Measurements from ENCODE around the gene CSTPP1. TPM values are rescaled to one million over a fixed set of nuclear protein-coding genes. Genes with fewer than 3 reads are reported as not detected.

The CSTPP1 gene
- 27.3 TPM for polyA plus RNA-seq (2012; ENCODE audit: insufficient read depth, insufficient read length, low read depth)

- H3K36me3 ChIP-seq = no peaks in the 10 kb centered on the region
- H3K9me3 ChIP-seq = no peaks in the 10 kb centered on the region
- no peaks in the 10 kb centered on the region for H3K4me1 ChIP-seq
- H3K27me3 ChIP-seq = no peaks in the 10 kb centered on the region
- peak within 1 kb of the TSS; percentile 69 for H3K4me3 ChIP-seq (ENCODE audit: low read depth, low read length)
- DNase-seq = peak; percentile 89
- TF ChIP-seq, protein P1, sequence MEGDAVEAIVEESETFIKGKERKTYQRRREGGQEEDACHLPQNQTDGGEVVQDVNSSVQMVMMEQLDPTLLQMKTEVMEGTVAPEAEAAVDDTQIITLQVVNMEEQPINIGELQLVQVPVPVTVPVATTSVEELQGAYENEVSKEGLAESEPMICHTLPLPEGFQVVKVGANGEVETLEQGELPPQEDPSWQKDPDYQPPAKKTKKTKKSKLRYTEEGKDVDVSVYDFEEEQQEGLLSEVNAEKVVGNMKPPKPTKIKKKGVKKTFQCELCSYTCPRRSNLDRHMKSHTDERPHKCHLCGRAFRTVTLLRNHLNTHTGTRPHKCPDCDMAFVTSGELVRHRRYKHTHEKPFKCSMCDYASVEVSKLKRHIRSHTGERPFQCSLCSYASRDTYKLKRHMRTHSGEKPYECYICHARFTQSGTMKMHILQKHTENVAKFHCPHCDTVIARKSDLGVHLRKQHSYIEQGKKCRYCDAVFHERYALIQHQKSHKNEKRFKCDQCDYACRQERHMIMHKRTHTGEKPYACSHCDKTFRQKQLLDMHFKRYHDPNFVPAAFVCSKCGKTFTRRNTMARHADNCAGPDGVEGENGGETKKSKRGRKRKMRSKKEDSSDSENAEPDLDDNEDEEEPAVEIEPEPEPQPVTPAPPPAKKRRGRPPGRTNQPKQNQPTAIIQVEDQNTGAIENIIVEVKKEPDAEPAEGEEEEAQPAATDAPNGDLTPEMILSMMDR (IDR thresholded peaks at IDR 0.05; ENCODE audit: low read depth, low read length) = no peak
Measured at GRCh38 chr11:46936138-46937110, at the start of gene CSTPP1. TSS of gene CSTPP1 (plus strand) at chr11:46936761. CDS start at chr11:46936806, 45 bp downstream.

DNA sequence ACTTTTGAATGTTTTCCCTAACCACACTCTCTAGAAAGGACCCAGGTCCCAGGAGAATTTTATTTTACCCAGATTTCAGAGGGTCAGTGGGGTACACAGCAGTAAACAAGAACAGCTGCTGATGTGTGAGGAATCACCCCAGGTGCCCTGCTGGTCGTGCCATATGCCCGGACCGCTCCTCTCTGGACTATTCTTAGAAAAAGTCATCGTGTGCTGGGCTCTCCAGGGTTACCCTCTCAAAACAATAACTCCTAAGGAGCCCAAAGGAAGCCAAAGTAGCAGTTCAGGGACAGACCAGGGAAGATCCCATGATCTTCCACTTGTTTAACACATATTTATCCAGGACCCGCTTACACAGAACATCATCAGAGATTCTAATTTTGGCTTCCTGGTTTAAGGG, 47.9 kb upstream of the CSTPP1 start:
- no peaks in the 10 kb centered on the region for H3K4me1 ChIP-seq
- no peaks in the 10 kb centered on the region for H3K9me3 ChIP-seq
- no peak overlapping the region for H3K4me3 ChIP-seq (ENCODE audit: low read depth, low read length)
- DNase-seq = no peak
- H3K27me3 ChIP-seq = no peaks in the 10 kb centered on the region
- H3K36me3 ChIP-seq = no peaks in the 10 kb centered on the region
- TF ChIP-seq, protein P1 (IDR thresholded peaks at IDR 0.05; ENCODE audit: low read depth, low read length) = no peak

- DNase-seq = no peak
- TF ChIP-seq, protein P1 (IDR thresholded peaks at IDR 0.05; ENCODE audit: low read depth, low read length) = no peak
- Histone ChIP-seq H3K4me1 (no peaks in the 10 kb centered on the region), H3K27me3 (no peaks in the 10 kb centered on the region), H3K36me3 (no peaks in the 10 kb centered on the region), H3K9me3 (no peaks in the 10 kb centered on the region), H3K4me3 (ENCODE audit: low read depth, low read length) (no peak overlapping the region)
Measured at GRCh38 chr11:46889251-46889650, 47.3 kb upstream of the CSTPP1 start.

DNA sequence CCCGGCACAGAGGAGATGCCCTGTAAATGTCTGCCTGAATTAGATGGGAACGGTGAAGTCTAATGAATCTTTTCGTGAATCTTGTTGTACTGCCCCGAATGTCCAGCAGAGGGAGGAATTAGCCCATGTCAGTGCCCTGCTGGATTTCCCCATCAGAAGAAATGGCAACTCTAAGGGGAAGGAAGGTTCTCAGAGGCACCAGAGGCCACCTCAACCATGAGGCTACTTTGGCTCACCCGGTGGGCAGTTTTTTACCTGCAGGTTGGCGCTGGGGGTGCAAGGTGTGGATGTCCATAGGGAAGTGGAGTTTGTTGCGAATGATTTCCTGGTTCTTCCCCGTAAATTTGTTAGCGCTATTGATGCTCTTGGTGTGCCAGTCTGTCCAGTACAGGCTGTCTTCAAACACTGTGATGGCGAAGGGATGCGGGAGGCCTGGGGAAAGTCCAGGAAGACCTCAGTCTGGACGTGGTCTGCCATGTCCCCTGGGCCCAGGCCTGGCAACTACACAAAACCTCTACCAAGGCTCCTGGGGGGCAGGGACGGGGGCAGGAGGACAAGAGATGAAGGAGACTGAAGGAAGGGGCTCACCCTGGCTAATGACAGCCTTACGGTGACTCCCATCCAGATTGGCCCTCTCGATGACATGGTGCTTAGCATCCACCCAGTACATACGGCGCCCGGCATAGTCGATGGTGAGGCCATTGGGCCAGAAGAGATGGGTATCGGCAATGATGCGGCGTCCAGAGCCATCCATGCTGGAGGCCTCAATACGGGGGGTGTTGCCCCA, 46.7 kb upstream of the CSTPP1 start:
- H3K36me3 ChIP-seq = no peaks in the 10 kb centered on the region
- H3K4me1 ChIP-seq = no peaks in the 10 kb centered on the region
- no peaks in the 10 kb centered on the region for H3K27me3 ChIP-seq
- DNase-seq = peak; percentile 58
- TF ChIP-seq, protein P1 (IDR thresholded peaks at IDR 0.05; ENCODE audit: low read depth, low read length) = peak; percentile 81
- H3K9me3 ChIP-seq = no peaks in the 10 kb centered on the region
- no peak overlapping the region for H3K4me3 ChIP-seq (ENCODE audit: low read depth, low read length)

DNA sequence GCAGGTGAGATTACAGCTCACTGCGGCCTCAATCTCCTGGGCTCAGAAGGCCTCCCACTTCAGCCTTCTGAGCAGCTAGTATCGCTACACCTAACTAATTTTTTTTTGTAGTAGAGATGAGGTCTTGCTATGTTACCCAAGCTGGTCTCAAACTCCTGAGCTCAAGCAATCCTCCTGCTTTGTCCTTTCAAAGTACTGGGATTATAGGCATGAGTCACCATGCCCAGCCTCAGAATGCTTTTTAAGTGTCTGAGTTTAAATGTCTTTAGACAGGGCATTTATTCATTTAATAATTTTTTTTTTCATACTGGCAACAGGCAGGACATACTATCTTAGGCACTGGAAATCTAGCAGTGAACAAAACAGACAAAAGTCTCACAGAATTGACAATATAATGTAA, 45.9 kb upstream of the CSTPP1 start:
- DNase-seq = no peak
- Histone ChIP-seq H3K4me3 (ENCODE audit: low read depth, low read length) (no peak overlapping the region), H3K36me3 (no peaks in the 10 kb centered on the region), H3K4me1 (no peaks in the 10 kb centered on the region), H3K27me3 (no peaks in the 10 kb centered on the region), H3K9me3 (no peaks in the 10 kb centered on the region)
- TF ChIP-seq, protein P1 (IDR thresholded peaks at IDR 0.05; ENCODE audit: low read depth, low read length) = no peak
